Measurements from ENCODE around the gene PARP14.

PARP14 gene

DNA sequence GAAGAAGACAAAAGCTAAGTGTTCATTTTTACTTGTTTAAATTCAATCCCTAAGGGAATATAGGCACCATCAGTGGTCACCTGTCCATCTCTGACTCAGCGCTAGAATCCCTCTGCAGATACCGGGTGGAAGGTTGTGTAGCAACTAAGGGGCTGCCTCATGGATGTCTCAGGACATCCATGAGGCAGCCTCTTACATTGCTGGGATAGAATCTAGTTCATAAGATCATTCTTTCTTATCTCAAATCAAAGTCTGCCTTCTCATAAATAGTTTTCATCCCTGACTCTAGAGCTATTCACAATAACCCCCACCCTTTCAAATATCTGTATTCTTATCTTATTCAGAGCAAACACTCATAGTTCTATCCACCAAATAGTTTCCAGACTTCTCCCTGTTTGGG, 74.9 kb downstream of the PARP14 start:
- H3K79me2 ChIP-seq (ENCODE audit: insufficient read depth, low read length): no peaks in the 10 kb centered on the region
- no peaks in the 10 kb centered on the region for H3K9me2 ChIP-seq (ENCODE audit: low read depth, low read length)
- no peak overlapping the region for H2AFZ ChIP-seq (ENCODE audit: low read length)
- TF ChIP-seq, protein P1, sequence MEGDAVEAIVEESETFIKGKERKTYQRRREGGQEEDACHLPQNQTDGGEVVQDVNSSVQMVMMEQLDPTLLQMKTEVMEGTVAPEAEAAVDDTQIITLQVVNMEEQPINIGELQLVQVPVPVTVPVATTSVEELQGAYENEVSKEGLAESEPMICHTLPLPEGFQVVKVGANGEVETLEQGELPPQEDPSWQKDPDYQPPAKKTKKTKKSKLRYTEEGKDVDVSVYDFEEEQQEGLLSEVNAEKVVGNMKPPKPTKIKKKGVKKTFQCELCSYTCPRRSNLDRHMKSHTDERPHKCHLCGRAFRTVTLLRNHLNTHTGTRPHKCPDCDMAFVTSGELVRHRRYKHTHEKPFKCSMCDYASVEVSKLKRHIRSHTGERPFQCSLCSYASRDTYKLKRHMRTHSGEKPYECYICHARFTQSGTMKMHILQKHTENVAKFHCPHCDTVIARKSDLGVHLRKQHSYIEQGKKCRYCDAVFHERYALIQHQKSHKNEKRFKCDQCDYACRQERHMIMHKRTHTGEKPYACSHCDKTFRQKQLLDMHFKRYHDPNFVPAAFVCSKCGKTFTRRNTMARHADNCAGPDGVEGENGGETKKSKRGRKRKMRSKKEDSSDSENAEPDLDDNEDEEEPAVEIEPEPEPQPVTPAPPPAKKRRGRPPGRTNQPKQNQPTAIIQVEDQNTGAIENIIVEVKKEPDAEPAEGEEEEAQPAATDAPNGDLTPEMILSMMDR (IDR thresholded peaks at IDR 0.05; ENCODE audit: low read length): no peak
- TF ChIP-seq EZH2 (IDR thresholded peaks at IDR 0.05; ENCODE audit: borderline replicate concordance, low read length): no peak
- no peak overlapping the region for H3K4me3 ChIP-seq (ENCODE audit: low read depth, low read length, poor library complexity, severe bottlenecking)
- no peaks in the 10 kb centered on the region for H3K4me1 ChIP-seq (ENCODE audit: insufficient read depth, low read length, severe bottlenecking)
- H3F3A ChIP-seq (ENCODE audit: insufficient read depth, low read length): no peaks in the 10 kb centered on the region
- H3K27ac ChIP-seq (ENCODE audit: low read depth, low read length, poor library complexity, severe bottlenecking): no peak overlapping the region
- H3K36me3 ChIP-seq (ENCODE audit: insufficient read depth, low read length): peaks cover 28% of the 10 kb centered on the region; the same call in 1 of the 2 replicates
- no peaks in the 10 kb centered on the region for H3K27me3 ChIP-seq (ENCODE audit: insufficient read depth, low read length)
- no peak overlapping the region for H3K9ac ChIP-seq (ENCODE audit: low read length)
- no peak overlapping the region for H3K4me2 ChIP-seq (ENCODE audit: low read length)
- H4K20me1 ChIP-seq (ENCODE audit: insufficient read depth, low read length): no peaks in the 10 kb centered on the region
- H3K9me3 ChIP-seq (ENCODE audit: low read length): no peaks in the 10 kb centered on the region

DNA sequence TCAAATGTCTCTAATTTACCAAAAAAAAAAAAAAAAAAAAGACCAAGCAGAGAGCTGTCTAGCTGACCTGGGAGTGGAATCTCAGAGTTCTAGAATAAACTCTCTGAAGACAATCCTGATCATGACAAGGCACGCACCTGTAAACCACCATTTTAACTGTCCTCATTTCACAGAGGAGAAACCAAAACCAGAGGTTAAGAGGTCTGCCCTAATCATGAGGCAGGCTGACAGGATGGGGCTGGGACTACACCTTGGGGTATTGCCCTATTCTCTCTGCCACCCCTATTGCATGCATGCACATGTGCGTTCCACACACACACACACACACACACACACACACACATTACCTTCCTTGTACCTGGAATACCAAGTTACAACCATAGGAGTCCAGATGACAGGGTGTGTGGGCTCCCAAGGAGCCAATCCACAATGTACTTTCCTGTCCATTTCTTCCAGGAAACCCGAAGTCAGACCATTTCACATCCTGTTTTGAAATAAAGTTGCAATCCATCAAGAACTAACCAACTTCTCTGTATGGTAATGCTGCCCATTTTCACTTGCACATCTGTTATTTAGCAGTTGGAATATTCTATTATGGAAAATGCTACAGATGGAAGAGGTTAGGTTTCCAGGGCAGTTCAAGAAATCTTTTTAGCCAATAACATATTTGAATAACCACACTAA, 78.4 kb downstream of the PARP14 start:
- Histone ChIP-seq H3K79me2 (ENCODE audit: insufficient read depth, low read length) (no peaks in the 10 kb centered on the region), H3F3A (ENCODE audit: insufficient read depth, low read length) (no peaks in the 10 kb centered on the region), H3K36me3 (ENCODE audit: insufficient read depth, low read length) (peaks cover 20% of the 10 kb centered on the region; the same call in 1 of the 2 replicates), H2AFZ (ENCODE audit: low read length) (no peak overlapping the region), H3K4me2 (ENCODE audit: low read length) (no peak overlapping the region), H3K4me1 (ENCODE audit: insufficient read depth, low read length, severe bottlenecking) (no peaks in the 10 kb centered on the region), H3K27me3 (ENCODE audit: insufficient read depth, low read length) (no peaks in the 10 kb centered on the region), H3K9ac (ENCODE audit: low read length) (no peak overlapping the region), H3K9me2 (ENCODE audit: low read depth, low read length) (no peaks in the 10 kb centered on the region), H3K27ac (ENCODE audit: low read depth, low read length, poor library complexity, severe bottlenecking) (no peak overlapping the region), H3K4me3 (ENCODE audit: low read depth, low read length, poor library complexity, severe bottlenecking) (no peak overlapping the region), H3K9me3 (ENCODE audit: low read length) (no peaks in the 10 kb centered on the region), H4K20me1 (ENCODE audit: insufficient read depth, low read length) (no peaks in the 10 kb centered on the region)
- TF ChIP-seq, protein P1 (IDR thresholded peaks at IDR 0.05; ENCODE audit: low read length): no peak
- TF ChIP-seq EZH2 (IDR thresholded peaks at IDR 0.05; ENCODE audit: borderline replicate concordance, low read length): no peak

DNA sequence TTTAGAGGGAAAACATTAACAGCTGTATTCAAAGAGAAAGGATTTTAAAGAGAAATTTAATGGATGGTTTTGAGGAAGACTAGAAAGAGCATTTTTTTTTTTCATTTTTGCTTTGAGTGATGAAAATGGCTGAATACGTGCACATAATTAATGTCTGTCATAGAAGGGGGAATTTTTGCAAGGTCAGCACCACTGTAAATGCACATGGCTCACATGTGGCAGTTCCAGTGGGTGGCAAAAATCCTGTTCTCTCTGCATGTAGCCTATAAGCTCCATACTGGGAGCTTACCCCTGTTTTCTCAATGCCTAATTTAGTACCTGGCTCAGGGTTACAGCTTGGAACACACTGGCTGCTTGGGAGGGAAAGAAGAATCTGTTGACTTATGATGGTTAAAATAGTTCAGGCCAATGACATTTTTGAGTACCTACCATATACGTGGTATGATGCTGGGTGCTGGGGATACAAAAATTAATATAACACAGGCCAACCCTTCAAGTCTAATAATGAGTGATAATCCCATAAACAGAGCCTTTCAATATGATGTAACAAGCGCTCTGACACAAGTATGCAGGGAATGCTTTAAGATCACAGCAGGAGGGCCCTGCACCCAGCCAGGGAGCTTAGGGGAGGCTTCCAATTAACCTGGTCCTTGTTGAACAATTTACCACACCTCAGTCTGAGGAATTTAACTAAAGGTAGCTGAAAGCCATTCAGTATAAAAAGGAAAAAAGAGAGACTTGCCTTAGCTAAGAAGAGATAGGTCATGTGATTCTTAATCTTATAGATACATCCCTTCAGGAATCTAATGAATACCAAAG, 80.0 kb downstream of the PARP14 start:
- Histone ChIP-seq H3K79me2 (ENCODE audit: insufficient read depth, low read length) (no peaks in the 10 kb centered on the region), H3K9ac (ENCODE audit: low read length) (no peak overlapping the region), H3K9me3 (ENCODE audit: low read length) (no peaks in the 10 kb centered on the region), H3K36me3 (ENCODE audit: insufficient read depth, low read length) (peaks cover 17% of the 10 kb centered on the region; the same call in 1 of the 2 replicates), H3K4me1 (ENCODE audit: insufficient read depth, low read length, severe bottlenecking) (no peaks in the 10 kb centered on the region), H3K27ac (ENCODE audit: low read depth, low read length, poor library complexity, severe bottlenecking) (no peak overlapping the region), H3K4me3 (ENCODE audit: low read depth, low read length, poor library complexity, severe bottlenecking) (no peak overlapping the region), H3K4me2 (ENCODE audit: low read length) (no peak overlapping the region), H3K27me3 (ENCODE audit: insufficient read depth, low read length) (no peaks in the 10 kb centered on the region), H4K20me1 (ENCODE audit: insufficient read depth, low read length) (no peaks in the 10 kb centered on the region), H2AFZ (ENCODE audit: low read length) (no peak overlapping the region), H3K9me2 (ENCODE audit: low read depth, low read length) (no peaks in the 10 kb centered on the region), H3F3A (ENCODE audit: insufficient read depth, low read length) (no peaks in the 10 kb centered on the region)
- TF ChIP-seq EZH2 (IDR thresholded peaks at IDR 0.05; ENCODE audit: borderline replicate concordance, low read length): no peak
- TF ChIP-seq, protein P1 (IDR thresholded peaks at IDR 0.05; ENCODE audit: low read length): no peak
